ENCODE measurements around the gene ATOSA. TPM values are rescaled to one million over a fixed set of nuclear protein-coding genes. Genes with fewer than 3 reads are reported as not detected.

ATOSA gene
- total RNA-seq, 1 experiment from 2014 or later = 13.2 TPM

- TF ChIP-seq ATF6 (CRISPR knock-in tag; IDR thresholded peaks at IDR 0.05) = no peak
These were observed 17.3 kb downstream of the ATOSA start (continued) for GRCh38 chr15:52661909-52662308.

GRCh38 chr15:52660192-52660591, 19.0 kb downstream of the ATOSA start:
- Mint-ChIP-seq H3K27ac (no peak overlapping the region), H3K27me3 (ENCODE audit: low read depth) (no peaks in the 10 kb centered on the region), H3K9me3 (no peaks in the 10 kb centered on the region), H3K4me1 (peaks cover 5% of the 10 kb centered on the region), H3K36me3 (peaks cover 4% of the 10 kb centered on the region), H3K4me3 (no peak overlapping the region)
- ATAC-seq (no peak), DNase-seq (ENCODE audit: low spot score) (no peak)
- ChIA-PET POLR2A (no interaction called here), CTCF (no interaction called here)
- TF ChIP-seq ATF2 (CRISPR knock-in tag; IDR thresholded peaks at IDR 0.05; ENCODE audit: borderline replicate concordance, low read depth) (no peak), ZNF423 (CRISPR knock-in tag; IDR thresholded peaks at IDR 0.05) (no peak), NFE2L1 (CRISPR knock-in tag; IDR thresholded peaks at IDR 0.05) (no peak), TEAD1 (CRISPR knock-in tag; IDR thresholded peaks at IDR 0.05) (no peak), NR3C1 (CRISPR knock-in tag; conservative IDR thresholded peaks at IDR 0.05; ENCODE audit: low read depth) (no peak), NR2C2 (CRISPR knock-in tag; IDR thresholded peaks at IDR 0.05) (no peak), ARID4B (CRISPR knock-in tag; IDR thresholded peaks at IDR 0.05; ENCODE audit: borderline replicate concordance) (no peak), USF2 (CRISPR knock-in tag; IDR thresholded peaks at IDR 0.05) (no peak), USF1 (CRISPR knock-in tag; IDR thresholded peaks at IDR 0.05) (no peak), SP1 (CRISPR knock-in tag; conservative IDR thresholded peaks at IDR 0.05) (no peak), IRF1 (CRISPR knock-in tag; IDR thresholded peaks at IDR 0.05) (no peak), ETV6 (CRISPR knock-in tag; IDR thresholded peaks at IDR 0.05) (no peak), MXD4 (CRISPR knock-in tag; IDR thresholded peaks at IDR 0.05; ENCODE audit: borderline replicate concordance) (no peak), ELF4 (CRISPR knock-in tag; IDR thresholded peaks at IDR 0.05; ENCODE audit: low read depth) (no peak), ZMAT4 (CRISPR knock-in tag; IDR thresholded peaks at IDR 0.05) (no peak)
